H1 (cell line): ENCODE results near the gene LIN54. TPM values are rescaled to one million over a fixed set of nuclear protein-coding genes. Genes with fewer than 3 reads are reported as not detected.

Source experiments
- ASH2L ChIP-seq: fragments of 200-600, 300-600 bp; sonication (generic); IDR thresholded peaks from one replicate; pipeline ENCODE4 v1.7.1; 2017; ENCODE audit warnings: low read length
- ATF2 ChIP-seq: IDR thresholded peaks from 2 replicates; pipeline ENCODE4 v1.6.1; 2012; ENCODE audit warnings: low read length, inconsistent platforms
- BRCA1 ChIP-seq: IDR thresholded peaks from 2 replicates; pipeline ENCODE4 v1.6.1; 2012; ENCODE audit warnings: low read depth, low read length, improper control_type of control experiment
- CBX5 ChIP-seq: fragments of 300-800, 300-1000 bp; sonication (generic); IDR thresholded peaks from 2 replicates; pipeline ENCODE4 v1.7.1; 2016; ENCODE audit warnings: antibody characterized with exemption, low read length, low read depth
- CHD1 ChIP-seq: IDR thresholded peaks from 2 replicates; pipeline ENCODE4 v1.6.1; 2012; ENCODE audit warnings: low read depth, low read length, improper control_type of control experiment
- HDAC6 ChIP-seq: IDR thresholded peaks from one replicate; pipeline ENCODE4 v1.7.1; 2012; ENCODE audit warnings: low read depth, mild to moderate bottlenecking, inconsistent platforms, low read length, moderate library complexity
- JUN ChIP-seq: IDR thresholded peaks from 2 replicates; pipeline ENCODE4 v1.6.1; 2011; ENCODE audit warnings: low read depth, mild to moderate bottlenecking, improper control_type of control experiment, low read length
- JUND ChIP-seq: IDR thresholded peaks from 2 replicates; pipeline ENCODE4 v1.6.1; 2011; ENCODE audit warnings: mild to moderate bottlenecking, improper control_type of control experiment, low read length
- KDM1A ChIP-seq: fragments of 200-600, 300-600 bp; sonication (generic); IDR thresholded peaks from 2 replicates; pipeline ENCODE4 v1.7.1; 2016; ENCODE audit warnings: mild to moderate bottlenecking, low read length, borderline replicate concordance
- NANOG ChIP-seq: IDR thresholded peaks from 2 replicates; pipeline ENCODE4 v1.6.1; 2011; ENCODE audit warnings: low read length, low read depth, mild to moderate bottlenecking, inconsistent platforms; ENCODE audit not compliant: insufficient read depth, poor library complexity, severe bottlenecking
- POLR2AphosphoS5 ChIP-seq: IDR thresholded peaks from 2 replicates; pipeline ENCODE4 v1.6.1; 2011; ENCODE audit warnings: low read depth, low read length
- RAD21 ChIP-seq, 2 experiments: IDR thresholded peaks in 1 of 2; conservative IDR thresholded peaks in 1 of 2; 2 replicates each; pipeline ENCODE4 v1.6.1; 2011; ENCODE audit warnings: low read depth in 2 of 2, low read length in 2 of 2, improper control_type of control experiment in 1 of 2, inconsistent platforms in 1 of 2, mild to moderate bottlenecking in 1 of 2, moderate library complexity in 1 of 2
- RFX5 ChIP-seq: IDR thresholded peaks from 2 replicates; pipeline ENCODE4 v1.6.1; 2011; ENCODE audit warnings: low read depth, low read length, improper control_type of control experiment, borderline replicate concordance
- RNF2 ChIP-seq: fragments of 200-900, 300-1000 bp; sonication (generic); IDR thresholded peaks from 2 replicates; pipeline ENCODE4 v1.7.1; 2016; ENCODE audit warnings: borderline replicate concordance, low read depth, mild to moderate bottlenecking, antibody characterized with exemption, low read length; ENCODE audit not compliant: poor library complexity, severe bottlenecking; ENCODE audit errors: missing control alignments
- RXRA ChIP-seq: IDR thresholded peaks from 2 replicates; pipeline ENCODE4 v1.6.1; 2011; ENCODE audit warnings: low read depth, mild to moderate bottlenecking, low read length, moderate library complexity; ENCODE audit not compliant: insufficient read depth
- SP2 ChIP-seq: IDR thresholded peaks from 2 replicates; pipeline ENCODE4 v1.6.1; 2012; ENCODE audit warnings: mild to moderate bottlenecking, low read length, inconsistent platforms
- SP4 ChIP-seq: IDR thresholded peaks from 2 replicates; pipeline ENCODE4 v1.6.1; 2012; ENCODE audit warnings: low read length, inconsistent platforms
- SUZ12 ChIP-seq: fragments of 200-600 bp; sonication (generic); IDR thresholded peaks from 2 replicates; pipeline ENCODE4 v1.6.1; 2012; ENCODE audit warnings: mild to moderate bottlenecking, inconsistent platforms, low read length, moderate library complexity, mixed read lengths
- TBP ChIP-seq: IDR thresholded peaks from 2 replicates; pipeline ENCODE4 v1.6.1; 2011; ENCODE audit warnings: low read depth, low read length, improper control_type of control experiment
- ZNF274 ChIP-seq: IDR thresholded peaks from 2 replicates; pipeline ENCODE4 v1.7.0; 2012; ENCODE audit warnings: low read length, borderline replicate concordance; ENCODE audit errors: extremely low read depth
- polyA plus RNA-seq, 7 experiments: library from polyadenylated mRNA; depleted of rRNA in 3 of 7; stranded (reverse) in 5 of 7; unstranded in 2 of 7; fragments of >200 nt in 5 of 7; fragments of 200-250 nt in 2 of 7; gene quantifications; 1 replicate in 5 of 7; 2 replicates in 1 of 7; 4 replicates in 1 of 7; pipeline versions ENCODE4 v1.2.1 to v1.2.3, GENCODE V29; 2011 to 2013; ENCODE audit warnings: missing spikeins in 2 of 7, mixed read lengths in 2 of 7
- total RNA-seq: library from RNA; stranded (reverse); fragmentation: NEBNext Ultra II Directional; extraction: Animal tissue kit (Norgen Biotek cat#: 25700); gene quantifications from 2 replicates; pipeline ENCODE4 v1.2.1, GENCODE V29; 2021
- TF ChIP-seq, protein P1 (sequence below): IDR thresholded peaks from 2 replicates; pipeline ENCODE4 v1.6.1; 2012; ENCODE audit warnings: inconsistent platforms

LIN54 gene
- total and polyA plus RNA-seq, 2 of the 8 experiments (the other 6 are each of a cell fraction or from before 2014, with no cell fraction given) = 5.7 to 11.1 TPM

DNA sequence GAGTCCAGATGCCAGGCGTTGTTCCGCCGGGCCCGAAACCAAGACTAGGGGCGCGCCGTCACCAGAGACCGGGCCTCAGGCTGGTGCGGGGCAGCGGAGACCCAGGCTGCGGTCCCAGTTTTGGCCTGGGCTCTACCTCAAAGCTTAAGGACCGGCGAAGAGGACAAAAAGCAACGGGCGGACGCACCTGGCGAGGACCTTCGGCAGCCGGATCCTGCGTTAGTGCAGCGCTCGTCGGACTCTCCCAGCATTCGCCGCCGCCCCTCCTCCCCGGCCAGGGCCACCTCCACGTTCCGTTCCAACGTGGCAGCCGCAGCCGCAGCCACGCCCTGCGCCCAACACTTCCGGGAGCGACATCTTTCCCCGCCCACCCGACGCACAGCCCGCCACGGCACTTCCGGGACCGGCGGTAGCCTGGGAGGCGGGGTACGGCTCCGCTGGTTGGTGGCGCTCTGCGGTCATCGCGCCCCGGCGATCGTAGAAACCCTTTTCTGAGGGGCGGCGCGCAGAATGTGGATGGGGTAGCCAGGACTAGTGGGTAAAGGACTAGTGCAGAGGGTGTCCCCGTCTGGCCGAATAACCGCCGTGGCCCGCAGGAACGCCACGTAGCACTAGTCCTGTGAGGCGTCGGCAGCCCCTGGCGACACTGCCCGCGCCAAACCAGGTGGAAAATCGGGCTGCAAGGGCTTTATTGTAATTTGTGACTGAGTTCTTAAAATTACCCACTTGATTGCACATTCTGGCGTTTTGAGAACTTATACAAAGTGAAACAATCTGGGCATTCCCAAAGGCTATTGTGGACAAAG is 119.5 kb downstream of the LIN54 start, which contains the start of gene SEC31A (continued):
- TF ChIP-seq RFX5 = no peak
- peak; percentile 17 for TF ChIP-seq NANOG
- TF ChIP-seq CBX5 = no peak
- no peak for TF ChIP-seq SP2
- no peak for TF ChIP-seq KDM1A
- no peak for TF ChIP-seq BRCA1
- peak; percentile 50; the same call in 1 of the 2 replicates for TF ChIP-seq ATF2
- no peak for TF ChIP-seq JUND
- TF ChIP-seq JUN = no peak
- no peak for TF ChIP-seq RXRA
- TF ChIP-seq TBP = peak; percentile 85
- TF ChIP-seq HDAC6 = no peak
- no peak for TF ChIP-seq ASH2L
- no peak for TF ChIP-seq ZNF274
- no peak for TF ChIP-seq SUZ12
- peak; percentile 88 for TF ChIP-seq POLR2AphosphoS5
- TF ChIP-seq SP4 = no peak
- no peak for TF ChIP-seq RAD21 (IDR thresholded peaks at IDR 0.05 in 1 of 2, conservative IDR thresholded peaks at IDR 0.05 in 1 of 2; ENCODE audit: low read depth in 2 of 2, low read length in 2 of 2)
- no peak for TF ChIP-seq RNF2
- TF ChIP-seq, protein P1, sequence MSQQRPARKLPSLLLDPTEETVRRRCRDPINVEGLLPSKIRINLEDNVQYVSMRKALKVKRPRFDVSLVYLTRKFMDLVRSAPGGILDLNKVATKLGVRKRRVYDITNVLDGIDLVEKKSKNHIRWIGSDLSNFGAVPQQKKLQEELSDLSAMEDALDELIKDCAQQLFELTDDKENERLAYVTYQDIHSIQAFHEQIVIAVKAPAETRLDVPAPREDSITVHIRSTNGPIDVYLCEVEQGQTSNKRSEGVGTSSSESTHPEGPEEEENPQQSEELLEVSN = 0 out of 2 replicates have a peak, but pooled peaks have one; percentile 18
- TF ChIP-seq CHD1 = no peak
